HepG2 (cell line): ENCODE data around the gene COPS7B. TPM values are rescaled to one million over a fixed set of nuclear protein-coding genes. Genes with fewer than 3 reads are reported as not detected.
A peak's percentile ranks its signal among the peaks of the same experiment; 100 is the strongest.

Experiments used
- ARNT ChIP-seq: fragments of 450-650 bp; IDR thresholded peaks from 2 replicates; pipeline ENCODE4 v1.6.1; 2017
- MAFG ChIP-seq: sonication (generic); formaldehyde crosslinking; IDR thresholded peaks from 2 replicates; pipeline ENCODE4 v1.5.1; 2020; ENCODE audit warnings: mild to moderate bottlenecking, missing genetic modification reagents
- MXI1 ChIP-seq: IDR thresholded peaks from 3 replicates; pipeline ENCODE4 v1.6.1; 2012; ENCODE audit warnings: low read depth, low read length, inconsistent platforms, borderline replicate concordance
- NCOR1 ChIP-seq: fragments of 200-600 bp; sonication (generic); IDR thresholded peaks from 2 replicates; pipeline ENCODE4 v1.7.0; 2017; ENCODE audit warnings: antibody characterized with exemption, low read length, borderline replicate concordance
- NPAS2 ChIP-seq: sonication (generic); formaldehyde crosslinking; IDR thresholded peaks from 2 replicates; pipeline ENCODE4 v1.8.0; 2022; ENCODE audit warnings: mild to moderate bottlenecking, missing genetic modification reagents, borderline replicate concordance
- NR3C1 ChIP-seq: sonication (generic); formaldehyde crosslinking; IDR thresholded peaks from 2 replicates; pipeline ENCODE4 v1.4.0; 2020; ENCODE audit warnings: missing genetic modification reagents
- SRSF4 ChIP-seq: fragments of 200-400 bp; formaldehyde crosslinking; IDR thresholded peaks from one replicate; pipeline ENCODE4 v1.6.1; 2018; ENCODE audit warnings: mild to moderate bottlenecking, low read depth, low read length, moderate library complexity; ENCODE audit not compliant: poor library complexity, severe bottlenecking
- TARDBP ChIP-seq: sonication (generic); formaldehyde crosslinking; IDR thresholded peaks from 2 replicates; pipeline ENCODE4 v1.8.0; 2022; ENCODE audit warnings: mild to moderate bottlenecking, missing genetic modification reagents
- ZBTB43 ChIP-seq: sonication (generic); formaldehyde crosslinking; conservative IDR thresholded peaks from 2 replicates; pipeline ENCODE4 v1.4.0; 2020; ENCODE audit warnings: missing genetic modification reagents
- ZFP41 ChIP-seq: sonication (generic); formaldehyde crosslinking; IDR thresholded peaks from 2 replicates; pipeline ENCODE4 v1.4.0; 2020; ENCODE audit warnings: mild to moderate bottlenecking, missing genetic modification reagents, borderline replicate concordance
- ZMYM3 ChIP-seq: sonication (generic); formaldehyde crosslinking; IDR thresholded peaks from 2 replicates; pipeline ENCODE4 v1.5.1; 2020; ENCODE audit warnings: mild to moderate bottlenecking, missing genetic modification reagents
- ZNF232 ChIP-seq: sonication (generic); formaldehyde crosslinking; IDR thresholded peaks from 2 replicates; pipeline ENCODE4 v1.4.0; 2020; ENCODE audit warnings: missing genetic modification reagents, borderline replicate concordance
- ZNF652 ChIP-seq: IDR thresholded peaks from 2 replicates; pipeline ENCODE4 v1.6.1; 2016; ENCODE audit warnings: low read depth, borderline replicate concordance
- ZNF660 ChIP-seq: sonication (generic); formaldehyde crosslinking; IDR thresholded peaks from 2 replicates; pipeline ENCODE4 v1.5.1; 2020; ENCODE audit warnings: mild to moderate bottlenecking, low read depth, missing genetic modification reagents, borderline replicate concordance
- ZNF777 ChIP-seq: sonication (generic); formaldehyde crosslinking; IDR thresholded peaks from 2 replicates; pipeline ENCODE4 v1.4.0; 2020; ENCODE audit warnings: missing genetic modification reagents
- ZNF784 ChIP-seq: sonication (generic); formaldehyde crosslinking; IDR thresholded peaks from 2 replicates; pipeline ENCODE4 v1.5.1; 2020; ENCODE audit warnings: missing genetic modification reagents, mild to moderate bottlenecking, borderline replicate concordance
- polyA plus RNA-seq, 8 experiments: library from polyadenylated mRNA; depleted of rRNA in 3 of 8; stranded (reverse) in 7 of 8; unstranded in 1 of 8; fragments of >200 nt; fragmentation: Illumina TruSeq in 4 of 8; extraction: Trizol in 4 of 8; gene quantifications; 2 replicates each; pipeline versions ENCODE4 v1.2.1 to v1.2.3, GENCODE V29; 2011 to 2016; ENCODE audit warnings: low read depth in 4 of 8, missing spikeins in 1 of 8, mixed read lengths in 1 of 8; ENCODE audit not compliant: insufficient read depth in 1 of 8
- total RNA-seq, 5 experiments: library from RNA; depleted of rRNA; stranded (reverse); fragments of >200 nt; fragmentation: Illumina TruSeq; extraction: Trizol; gene quantifications; 2 replicates each; pipeline ENCODE4 v1.2.3, GENCODE V29; 2016; ENCODE audit warnings: low read depth in 1 of 5
- TF ChIP-seq, protein P1 (sequence below): sonication (generic); formaldehyde crosslinking; IDR thresholded peaks from 2 replicates; pipeline ENCODE4 v1.5.0; 2020; ENCODE audit warnings: mild to moderate bottlenecking, missing genetic modification reagents
- TF ChIP-seq, protein P2 (sequence below): sonication (generic); formaldehyde crosslinking; IDR thresholded peaks from 2 replicates; pipeline ENCODE4 v1.4.0; 2020; ENCODE audit warnings: missing genetic modification reagents
- TF ChIP-seq, protein P3 (sequence below): sonication (generic); formaldehyde crosslinking; IDR thresholded peaks from 2 replicates; pipeline ENCODE4; 2020; ENCODE audit warnings: missing genetic modification reagents, mild to moderate bottlenecking, borderline replicate concordance

The COPS7B gene
- total and polyA plus RNA-seq, 2 of the 13 experiments (the other 11 are each of a cell fraction or from before 2014, with no cell fraction given): 30.6 to 62.7 TPM

DNA sequence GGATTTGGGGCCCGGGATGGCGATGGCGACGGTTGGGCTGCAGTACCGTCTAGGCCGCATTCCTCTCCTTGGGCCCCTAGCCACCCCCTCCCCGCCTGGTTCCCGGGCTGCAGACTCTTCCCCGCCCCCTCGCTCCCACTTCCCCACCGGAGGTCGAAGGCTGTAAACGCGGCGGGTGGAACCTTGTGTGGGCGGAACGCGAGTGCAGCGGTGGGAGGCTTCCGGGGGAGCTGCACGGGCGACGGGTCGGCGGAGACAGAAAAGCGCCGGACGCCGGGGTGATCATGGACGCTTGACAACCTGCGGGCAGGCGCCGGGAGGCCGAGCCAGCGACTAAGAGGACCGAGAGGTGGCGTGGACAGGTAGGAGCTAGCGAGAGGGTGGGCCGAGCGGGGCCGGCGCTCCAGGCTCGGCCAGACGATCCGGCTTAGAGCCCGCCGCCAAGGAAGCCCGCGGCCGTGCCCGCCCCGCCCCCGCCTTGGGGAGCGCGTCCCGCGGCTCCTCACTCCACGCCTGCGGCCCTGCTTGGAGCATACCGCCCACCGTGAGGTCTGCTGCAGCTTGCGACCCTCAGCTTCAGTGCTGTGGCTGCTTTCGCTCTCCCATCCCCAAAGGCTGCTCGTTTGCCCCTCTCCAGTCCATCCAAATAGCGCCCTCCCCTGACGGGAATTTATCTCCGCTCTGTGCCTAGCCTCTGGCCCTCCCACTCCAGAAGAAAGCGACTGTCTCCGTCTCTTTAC lies at the start of gene COPS7B (continued):
- TF ChIP-seq ZBTB43 (CRISPR knock-in tag): peak; percentile 73; the same call in 1 of the 2 replicates
- peak; percentile 86 for TF ChIP-seq ZNF777 (CRISPR knock-in tag)
- TF ChIP-seq SRSF4: no peak
- TF ChIP-seq TARDBP (CRISPR knock-in tag): peak; percentile 97
- peak; percentile 84; the same call in 1 of the 2 replicates for TF ChIP-seq ZFP41 (CRISPR knock-in tag)
- peak; percentile 89 for TF ChIP-seq ZMYM3 (CRISPR knock-in tag)
- TF ChIP-seq ARNT: no peak
- peak; percentile 91 for TF ChIP-seq ZNF232 (CRISPR knock-in tag)
- TF ChIP-seq MXI1: peak; percentile 75; the same call in 2 of the 3 replicates
- 0 out of 2 replicates have a peak, but pooled peaks have one; percentile 21 for TF ChIP-seq ZNF652 (CRISPR knock-in tag)
- no peak for TF ChIP-seq MAFG (CRISPR knock-in tag)
- TF ChIP-seq, protein P1, sequence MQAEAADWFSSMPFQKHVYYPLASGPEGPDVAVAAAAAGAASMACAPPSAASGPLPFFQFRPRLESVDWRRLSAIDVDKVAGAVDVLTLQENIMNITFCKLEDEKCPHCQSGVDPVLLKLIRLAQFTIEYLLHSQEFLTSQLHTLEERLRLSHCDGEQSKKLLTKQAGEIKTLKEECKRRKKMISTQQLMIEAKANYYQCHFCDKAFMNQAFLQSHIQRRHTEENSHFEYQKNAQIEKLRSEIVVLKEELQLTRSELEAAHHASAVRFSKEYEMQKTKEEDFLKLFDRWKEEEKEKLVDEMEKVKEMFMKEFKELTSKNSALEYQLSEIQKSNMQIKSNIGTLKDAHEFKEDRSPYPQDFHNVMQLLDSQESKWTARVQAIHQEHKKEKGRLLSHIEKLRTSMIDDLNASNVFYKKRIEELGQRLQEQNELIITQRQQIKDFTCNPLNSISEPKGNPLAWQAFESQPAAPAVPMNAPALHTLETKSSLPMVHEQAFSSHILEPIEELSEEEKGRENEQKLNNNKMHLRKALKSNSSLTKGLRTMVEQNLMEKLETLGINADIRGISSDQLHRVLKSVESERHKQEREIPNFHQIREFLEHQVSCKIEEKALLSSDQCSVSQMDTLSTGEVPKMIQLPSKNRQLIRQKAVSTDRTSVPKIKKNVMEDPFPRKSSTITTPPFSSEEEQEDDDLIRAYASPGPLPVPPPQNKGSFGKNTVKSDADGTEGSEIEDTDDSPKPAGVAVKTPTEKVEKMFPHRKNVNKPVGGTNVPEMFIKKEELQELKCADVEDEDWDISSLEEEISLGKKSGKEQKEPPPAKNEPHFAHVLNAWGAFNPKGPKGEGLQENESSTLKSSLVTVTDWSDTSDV (CRISPR knock-in tag): no peak
- TF ChIP-seq NPAS2: peak; percentile 41; the same call in 1 of the 2 replicates
- peak; percentile 95; the same call in 1 of the 2 replicates for TF ChIP-seq NR3C1 (CRISPR knock-in tag)
- TF ChIP-seq, protein P2, sequence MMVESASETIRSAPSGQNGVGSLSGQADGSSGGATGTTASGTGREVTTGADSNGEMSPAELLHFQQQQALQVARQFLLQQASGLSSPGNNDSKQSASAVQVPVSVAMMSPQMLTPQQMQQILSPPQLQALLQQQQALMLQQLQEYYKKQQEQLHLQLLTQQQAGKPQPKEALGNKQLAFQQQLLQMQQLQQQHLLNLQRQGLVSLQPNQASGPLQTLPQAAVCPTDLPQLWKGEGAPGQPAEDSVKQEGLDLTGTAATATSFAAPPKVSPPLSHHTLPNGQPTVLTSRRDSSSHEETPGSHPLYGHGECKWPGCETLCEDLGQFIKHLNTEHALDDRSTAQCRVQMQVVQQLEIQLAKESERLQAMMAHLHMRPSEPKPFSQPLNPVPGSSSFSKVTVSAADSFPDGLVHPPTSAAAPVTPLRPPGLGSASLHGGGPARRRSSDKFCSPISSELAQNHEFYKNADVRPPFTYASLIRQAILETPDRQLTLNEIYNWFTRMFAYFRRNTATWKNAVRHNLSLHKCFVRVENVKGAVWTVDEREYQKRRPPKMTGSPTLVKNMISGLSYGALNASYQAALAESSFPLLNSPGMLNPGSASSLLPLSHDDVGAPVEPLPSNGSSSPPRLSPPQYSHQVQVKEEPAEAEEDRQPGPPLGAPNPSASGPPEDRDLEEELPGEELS (CRISPR knock-in tag): peak; percentile 81
- no peak for TF ChIP-seq ZNF660 (CRISPR knock-in tag)
- peak; percentile 98 for TF ChIP-seq ZNF784 (CRISPR knock-in tag)
- TF ChIP-seq, protein P3, sequence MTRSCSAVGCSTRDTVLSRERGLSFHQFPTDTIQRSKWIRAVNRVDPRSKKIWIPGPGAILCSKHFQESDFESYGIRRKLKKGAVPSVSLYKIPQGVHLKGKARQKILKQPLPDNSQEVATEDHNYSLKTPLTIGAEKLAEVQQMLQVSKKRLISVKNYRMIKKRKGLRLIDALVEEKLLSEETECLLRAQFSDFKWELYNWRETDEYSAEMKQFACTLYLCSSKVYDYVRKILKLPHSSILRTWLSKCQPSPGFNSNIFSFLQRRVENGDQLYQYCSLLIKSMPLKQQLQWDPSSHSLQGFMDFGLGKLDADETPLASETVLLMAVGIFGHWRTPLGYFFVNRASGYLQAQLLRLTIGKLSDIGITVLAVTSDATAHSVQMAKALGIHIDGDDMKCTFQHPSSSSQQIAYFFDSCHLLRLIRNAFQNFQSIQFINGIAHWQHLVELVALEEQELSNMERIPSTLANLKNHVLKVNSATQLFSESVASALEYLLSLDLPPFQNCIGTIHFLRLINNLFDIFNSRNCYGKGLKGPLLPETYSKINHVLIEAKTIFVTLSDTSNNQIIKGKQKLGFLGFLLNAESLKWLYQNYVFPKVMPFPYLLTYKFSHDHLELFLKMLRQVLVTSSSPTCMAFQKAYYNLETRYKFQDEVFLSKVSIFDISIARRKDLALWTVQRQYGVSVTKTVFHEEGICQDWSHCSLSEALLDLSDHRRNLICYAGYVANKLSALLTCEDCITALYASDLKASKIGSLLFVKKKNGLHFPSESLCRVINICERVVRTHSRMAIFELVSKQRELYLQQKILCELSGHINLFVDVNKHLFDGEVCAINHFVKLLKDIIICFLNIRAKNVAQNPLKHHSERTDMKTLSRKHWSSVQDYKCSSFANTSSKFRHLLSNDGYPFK (CRISPR knock-in tag): peak; percentile 95; the same call in 1 of the 2 replicates
- TF ChIP-seq NCOR1: peak; percentile 68; the same call in 1 of the 2 replicates
